SK-N-SH treated with all-trans-retinoic acid at 6 μM for 48 hours (cell line): Measurements from ENCODE around the gene CRYL1.
A peak's percentile ranks its signal among the peaks of the same experiment; 100 is the strongest.

ENCODE experiments used
- ATAC-seq: fragments of 200-7000 bp; cut with Tn5 transposase; 3 replicates; pipeline ENCODE4 v1.9.1; 2020; ENCODE audit warnings: mild to moderate bottlenecking, moderate library complexity
- BACH2 ChIP-seq: fragments of 250-450 bp; sonication (Bioruptor Pico); IDR thresholded peaks from 2 replicates; pipeline ENCODE4 v1.9.0; 2021; ENCODE audit warnings: mild to moderate bottlenecking, borderline replicate concordance
- CSDC2 ChIP-seq: fragments of 250-450 bp; sonication (Bioruptor Pico); IDR thresholded peaks from 2 replicates; pipeline ENCODE4 v1.5.0; 2020; ENCODE audit warnings: mild to moderate bottlenecking, moderate library complexity
- ESRRG ChIP-seq: fragments of 250-450 bp; sonication (Bioruptor Pico); IDR thresholded peaks from 2 replicates; pipeline ENCODE4 v1.6.1; 2021; ENCODE audit warnings: mild to moderate bottlenecking
- GLIS3 ChIP-seq: fragments of 250-450 bp; sonication (Bioruptor Pico); IDR thresholded peaks from 2 replicates; pipeline ENCODE4 v1.5.0; 2020; ENCODE audit warnings: mild to moderate bottlenecking, moderate library complexity
- ISL1 ChIP-seq: fragments of 250-450 bp; sonication (Bioruptor Pico); IDR thresholded peaks from 2 replicates; pipeline ENCODE4 v2.1.2; 2022; ENCODE audit warnings: mild to moderate bottlenecking, moderate library complexity
- OSR1 ChIP-seq: fragments of 250-450 bp; sonication (Bioruptor Pico); IDR thresholded peaks from 2 replicates; pipeline ENCODE4 v1.8.0; 2022; ENCODE audit warnings: moderate library complexity, mild to moderate bottlenecking, inconsistent platforms
- RARB ChIP-seq: fragments of 250-450 bp; sonication (Bioruptor Pico); IDR thresholded peaks from 2 replicates; pipeline ENCODE4 v1.8.0; 2021; ENCODE audit warnings: mild to moderate bottlenecking, moderate library complexity
- SNAI2 ChIP-seq: fragments of 250-450 bp; sonication (Bioruptor Pico); IDR thresholded peaks from 2 replicates; pipeline ENCODE4 v1.5.0; 2020; ENCODE audit warnings: mild to moderate bottlenecking, moderate library complexity
- TCF4 ChIP-seq: fragments of 250-450 bp; sonication (Bioruptor Pico); IDR thresholded peaks from 2 replicates; pipeline ENCODE4 v1.8.0; 2021; ENCODE audit warnings: mild to moderate bottlenecking, moderate library complexity, borderline replicate concordance
- TOX ChIP-seq: fragments of 250-450 bp; sonication (Bioruptor Pico); IDR thresholded peaks from 2 replicates; pipeline ENCODE4 v1.8.0; 2021; ENCODE audit warnings: mild to moderate bottlenecking, moderate library complexity, borderline replicate concordance
- ZC3H10 ChIP-seq: fragments of 250-450 bp; sonication (Bioruptor Pico); IDR thresholded peaks from 2 replicates; pipeline ENCODE4 v1.5.1; 2021; ENCODE audit warnings: mild to moderate bottlenecking, moderate library complexity
- ZFP3 ChIP-seq: fragments of 250-450 bp; sonication (Bioruptor Pico); IDR thresholded peaks from 2 replicates; pipeline ENCODE4 v1.5.0; 2020; ENCODE audit warnings: mild to moderate bottlenecking, moderate library complexity
- ZFP30 ChIP-seq: fragments of 450-650 bp; formaldehyde crosslinking; IDR thresholded peaks from 2 replicates; pipeline ENCODE4 v1.5.0; 2022; ENCODE audit warnings: mild to moderate bottlenecking, moderate library complexity
- ZNF565 ChIP-seq: fragments of 450-650 bp; formaldehyde crosslinking; conservative IDR thresholded peaks from 2 replicates; pipeline ENCODE4 v1.5.0; 2020; ENCODE audit warnings: low read depth, mild to moderate bottlenecking, moderate library complexity
- TF ChIP-seq, protein P1 (sequence below): fragments of 250-450 bp; sonication (Bioruptor Pico); IDR thresholded peaks from 2 replicates; pipeline ENCODE4 v1.8.0; 2020; ENCODE audit warnings: mild to moderate bottlenecking, moderate library complexity, borderline replicate concordance
- TF ChIP-seq, protein P2 (sequence below): fragments of 250-450 bp; sonication (Bioruptor Pico); IDR thresholded peaks from 2 replicates; pipeline ENCODE4 v1.8.0; 2021; ENCODE audit warnings: low read depth, mild to moderate bottlenecking, moderate library complexity, borderline replicate concordance
- TF ChIP-seq, protein P3 (sequence below): fragments of 250-450 bp; sonication (Bioruptor Pico); IDR thresholded peaks from 2 replicates; pipeline ENCODE4 v1.5.0; 2020; ENCODE audit warnings: mild to moderate bottlenecking, moderate library complexity

Gene CRYL1

DNA sequence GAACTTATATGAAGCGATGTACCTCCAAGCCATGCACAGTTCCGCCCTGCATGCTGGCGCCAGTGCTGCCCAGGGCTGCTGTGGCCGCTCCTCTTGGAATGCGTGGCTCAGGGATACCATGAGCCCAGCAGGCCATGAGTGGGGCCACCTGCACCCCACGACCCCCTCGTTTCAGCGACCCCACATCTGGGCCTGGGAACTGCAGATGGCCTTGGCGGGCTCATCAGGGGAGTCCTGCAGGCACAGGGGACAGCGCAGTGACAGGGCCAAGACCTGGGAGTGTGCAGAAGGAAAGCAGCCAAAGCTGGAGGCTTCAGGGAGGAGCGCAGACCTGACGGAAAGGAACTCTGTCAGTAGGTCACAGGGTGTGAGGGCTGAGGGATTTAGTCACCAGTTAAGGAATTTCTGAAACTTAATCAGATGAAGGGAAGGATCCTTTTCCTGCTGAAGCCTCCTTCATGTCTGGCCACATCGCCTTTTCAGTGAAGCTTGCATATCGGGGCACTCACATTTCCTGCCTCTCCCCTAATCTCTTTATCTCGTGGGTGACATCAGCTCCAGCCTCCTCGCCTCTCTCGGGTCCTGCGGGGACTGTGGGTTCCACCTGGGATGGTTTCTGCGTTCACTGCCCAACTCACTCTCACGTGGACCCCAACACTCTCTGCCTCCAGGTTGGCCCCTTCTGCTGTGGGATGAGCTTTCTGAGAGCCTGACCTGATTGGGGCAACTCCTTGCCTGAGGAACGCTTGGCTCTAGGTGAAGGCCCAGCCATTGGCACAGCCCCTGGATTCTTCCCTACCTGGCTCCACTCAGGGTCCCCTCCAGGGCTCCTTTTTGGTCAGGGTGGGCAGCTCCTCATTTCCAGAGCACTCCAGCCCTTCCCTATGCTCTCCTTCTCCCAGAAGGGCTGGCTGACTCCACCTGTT is 123.5 kb downstream of the CRYL1 start:
- TF ChIP-seq ESRRG = no peak
- no peak for TF ChIP-seq TOX (CRISPR knock-in tag)
- no peak for TF ChIP-seq BACH2 (CRISPR knock-in tag)
- no peak for TF ChIP-seq TCF4 (CRISPR knock-in tag)
- no peak for TF ChIP-seq ZFP3 (CRISPR knock-in tag)
- no peak for TF ChIP-seq GLIS3 (CRISPR knock-in tag)
- TF ChIP-seq, protein P1, sequence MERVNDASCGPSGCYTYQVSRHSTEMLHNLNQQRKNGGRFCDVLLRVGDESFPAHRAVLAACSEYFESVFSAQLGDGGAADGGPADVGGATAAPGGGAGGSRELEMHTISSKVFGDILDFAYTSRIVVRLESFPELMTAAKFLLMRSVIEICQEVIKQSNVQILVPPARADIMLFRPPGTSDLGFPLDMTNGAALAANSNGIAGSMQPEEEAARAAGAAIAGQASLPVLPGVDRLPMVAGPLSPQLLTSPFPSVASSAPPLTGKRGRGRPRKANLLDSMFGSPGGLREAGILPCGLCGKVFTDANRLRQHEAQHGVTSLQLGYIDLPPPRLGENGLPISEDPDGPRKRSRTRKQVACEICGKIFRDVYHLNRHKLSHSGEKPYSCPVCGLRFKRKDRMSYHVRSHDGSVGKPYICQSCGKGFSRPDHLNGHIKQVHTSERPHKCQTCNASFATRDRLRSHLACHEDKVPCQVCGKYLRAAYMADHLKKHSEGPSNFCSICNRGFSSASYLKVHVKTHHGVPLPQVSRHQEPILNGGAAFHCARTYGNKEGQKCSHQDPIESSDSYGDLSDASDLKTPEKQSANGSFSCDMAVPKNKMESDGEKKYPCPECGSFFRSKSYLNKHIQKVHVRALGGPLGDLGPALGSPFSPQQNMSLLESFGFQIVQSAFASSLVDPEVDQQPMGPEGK (CRISPR knock-in tag) = no peak
- no peak for TF ChIP-seq ZFP30 (CRISPR knock-in tag)
- TF ChIP-seq ISL1 (CRISPR knock-in tag) = no peak
- TF ChIP-seq ZC3H10 = no peak
- no peak for TF ChIP-seq ZNF565 (CRISPR knock-in tag)
- TF ChIP-seq OSR1 (CRISPR knock-in tag) = no peak
- TF ChIP-seq CSDC2 (CRISPR knock-in tag) = no peak
- TF ChIP-seq, protein P2, sequence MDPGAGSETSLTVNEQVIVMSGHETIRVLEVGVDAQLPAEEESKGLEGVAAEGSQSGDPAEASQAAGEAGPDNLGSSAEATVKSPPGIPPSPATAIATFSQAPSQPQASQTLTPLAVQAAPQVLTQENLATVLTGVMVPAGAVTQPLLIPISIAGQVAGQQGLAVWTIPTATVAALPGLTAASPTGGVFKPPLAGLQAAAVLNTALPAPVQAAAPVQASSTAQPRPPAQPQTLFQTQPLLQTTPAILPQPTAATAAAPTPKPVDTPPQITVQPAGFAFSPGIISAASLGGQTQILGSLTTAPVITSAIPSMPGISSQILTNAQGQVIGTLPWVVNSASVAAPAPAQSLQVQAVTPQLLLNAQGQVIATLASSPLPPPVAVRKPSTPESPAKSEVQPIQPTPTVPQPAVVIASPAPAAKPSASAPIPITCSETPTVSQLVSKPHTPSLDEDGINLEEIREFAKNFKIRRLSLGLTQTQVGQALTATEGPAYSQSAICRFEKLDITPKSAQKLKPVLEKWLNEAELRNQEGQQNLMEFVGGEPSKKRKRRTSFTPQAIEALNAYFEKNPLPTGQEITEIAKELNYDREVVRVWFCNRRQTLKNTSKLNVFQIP (CRISPR knock-in tag) = no peak
- no peak for TF ChIP-seq SNAI2 (CRISPR knock-in tag)
- TF ChIP-seq, all 23 proteins: peak for 0
- peak; percentile 73 for ATAC-seq

DNA sequence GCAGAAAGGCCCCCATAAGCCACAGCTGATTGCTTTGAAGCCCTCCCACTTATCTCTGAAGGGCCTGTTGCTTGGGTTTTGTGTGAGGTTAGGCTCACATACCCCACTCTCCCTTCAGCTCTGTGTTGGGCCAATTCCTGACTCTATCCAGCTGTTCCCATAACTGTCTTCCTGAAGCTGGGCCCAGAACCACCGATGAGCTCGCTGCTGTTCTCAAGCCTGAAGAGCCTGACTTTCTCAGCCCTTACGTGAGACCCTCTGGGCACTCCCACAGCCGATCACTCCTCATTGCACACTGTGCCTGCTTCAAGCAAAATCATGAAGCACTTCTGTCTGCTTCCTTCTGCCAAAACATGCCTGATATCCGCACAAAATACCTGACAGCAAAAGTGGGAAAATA is 124.1 kb downstream of the CRYL1 start:
- TF ChIP-seq GLIS3 (CRISPR knock-in tag) = no peak
- no peak for TF ChIP-seq CSDC2 (CRISPR knock-in tag)
- TF ChIP-seq, protein P3, sequence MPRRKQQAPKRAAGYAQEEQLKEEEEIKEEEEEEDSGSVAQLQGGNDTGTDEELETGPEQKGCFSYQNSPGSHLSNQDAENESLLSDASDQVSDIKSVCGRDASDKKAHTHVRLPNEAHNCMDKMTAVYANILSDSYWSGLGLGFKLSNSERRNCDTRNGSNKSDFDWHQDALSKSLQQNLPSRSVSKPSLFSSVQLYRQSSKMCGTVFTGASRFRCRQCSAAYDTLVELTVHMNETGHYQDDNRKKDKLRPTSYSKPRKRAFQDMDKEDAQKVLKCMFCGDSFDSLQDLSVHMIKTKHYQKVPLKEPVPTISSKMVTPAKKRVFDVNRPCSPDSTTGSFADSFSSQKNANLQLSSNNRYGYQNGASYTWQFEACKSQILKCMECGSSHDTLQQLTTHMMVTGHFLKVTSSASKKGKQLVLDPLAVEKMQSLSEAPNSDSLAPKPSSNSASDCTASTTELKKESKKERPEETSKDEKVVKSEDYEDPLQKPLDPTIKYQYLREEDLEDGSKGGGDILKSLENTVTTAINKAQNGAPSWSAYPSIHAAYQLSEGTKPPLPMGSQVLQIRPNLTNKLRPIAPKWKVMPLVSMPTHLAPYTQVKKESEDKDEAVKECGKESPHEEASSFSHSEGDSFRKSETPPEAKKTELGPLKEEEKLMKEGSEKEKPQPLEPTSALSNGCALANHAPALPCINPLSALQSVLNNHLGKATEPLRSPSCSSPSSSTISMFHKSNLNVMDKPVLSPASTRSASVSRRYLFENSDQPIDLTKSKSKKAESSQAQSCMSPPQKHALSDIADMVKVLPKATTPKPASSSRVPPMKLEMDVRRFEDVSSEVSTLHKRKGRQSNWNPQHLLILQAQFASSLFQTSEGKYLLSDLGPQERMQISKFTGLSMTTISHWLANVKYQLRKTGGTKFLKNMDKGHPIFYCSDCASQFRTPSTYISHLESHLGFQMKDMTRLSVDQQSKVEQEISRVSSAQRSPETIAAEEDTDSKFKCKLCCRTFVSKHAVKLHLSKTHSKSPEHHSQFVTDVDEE = no peak
- no peak for TF ChIP-seq ZC3H10
- TF ChIP-seq, all 23 proteins: peak for 0
- ATAC-seq = peak; percentile 11; the same call in 1 of the 3 replicates

DNA sequence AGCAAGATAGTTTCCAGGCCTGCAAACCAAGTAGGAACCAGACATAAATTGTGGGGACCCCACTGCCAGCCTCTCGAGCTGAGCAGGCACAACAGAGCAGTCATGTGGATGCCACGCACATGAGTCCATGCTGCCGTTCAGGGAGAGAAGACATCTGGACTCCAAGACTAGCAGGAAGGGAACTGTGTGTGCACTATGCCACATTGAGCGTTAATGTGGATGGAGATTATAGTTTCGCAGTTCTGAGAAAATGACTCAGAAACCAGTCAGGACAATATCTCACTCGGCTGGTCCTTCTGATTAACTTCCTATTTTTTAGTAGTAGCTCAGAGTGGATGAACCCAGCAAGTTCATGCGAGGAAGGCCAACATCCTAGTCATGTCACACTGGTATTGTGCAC is 124.9 kb downstream of the CRYL1 start:
- peak; percentile 23 for ATAC-seq
- TF ChIP-seq ZFP3 (CRISPR knock-in tag) (no peak), TOX (CRISPR knock-in tag) (no peak), ZFP30 (CRISPR knock-in tag) (no peak), ZC3H10 (no peak), ISL1 (CRISPR knock-in tag) (no peak), TCF4 (CRISPR knock-in tag) (no peak), ESRRG (no peak), RARB (CRISPR knock-in tag) (no peak), OSR1 (CRISPR knock-in tag) (no peak), SNAI2 (CRISPR knock-in tag) (no peak), BACH2 (CRISPR knock-in tag) (no peak)
- TF ChIP-seq, protein P1 (CRISPR knock-in tag) = no peak
- TF ChIP-seq, protein P3 = no peak
- TF ChIP-seq, all 23 proteins: peak for 0
